ENCODE results near the gene RAB39A. TPM values are rescaled to one million over a fixed set of nuclear protein-coding genes. Genes with fewer than 3 reads are reported as not detected.

RAB39A gene, protein sequence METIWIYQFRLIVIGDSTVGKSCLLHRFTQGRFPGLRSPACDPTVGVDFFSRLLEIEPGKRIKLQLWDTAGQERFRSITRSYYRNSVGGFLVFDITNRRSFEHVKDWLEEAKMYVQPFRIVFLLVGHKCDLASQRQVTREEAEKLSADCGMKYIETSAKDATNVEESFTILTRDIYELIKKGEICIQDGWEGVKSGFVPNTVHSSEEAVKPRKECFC
- total RNA-seq = not detected in 2 replicates

DNA sequence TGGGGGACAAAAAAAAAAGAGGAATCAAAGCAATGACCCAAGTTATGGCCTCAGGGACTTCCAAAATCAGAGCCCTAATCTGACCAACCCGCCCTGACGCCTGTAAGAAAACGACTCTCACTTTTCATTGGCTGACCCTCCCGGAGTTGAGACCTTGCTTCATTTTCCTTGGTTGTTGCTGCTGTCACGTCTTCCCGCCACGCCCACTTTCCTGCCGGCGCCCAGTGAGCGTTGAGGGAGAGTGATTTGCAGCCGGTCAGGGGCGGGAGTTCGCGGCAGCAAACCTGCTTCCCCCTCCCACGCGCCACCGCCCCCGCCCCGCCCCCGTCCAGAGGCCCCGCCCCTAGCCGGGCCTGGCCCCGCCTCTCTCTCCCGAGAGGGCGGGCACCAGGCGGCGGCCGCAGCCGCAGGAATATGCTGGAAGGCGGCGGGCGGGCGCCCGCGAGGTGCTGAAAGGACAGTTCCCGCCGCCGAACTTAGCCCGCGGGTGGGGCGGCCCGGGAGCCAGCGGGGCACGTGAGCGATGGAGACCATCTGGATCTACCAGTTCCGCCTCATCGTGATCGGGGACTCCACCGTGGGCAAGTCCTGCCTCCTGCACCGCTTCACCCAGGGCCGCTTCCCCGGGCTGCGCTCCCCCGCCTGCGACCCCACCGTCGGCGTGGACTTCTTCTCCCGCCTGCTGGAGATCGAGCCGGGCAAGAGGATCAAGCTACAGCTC lies at the start of gene RAB39A:
Gene RAB39A (plus strand): TSS at position 403 of the 721 bp plus-strand sequence. CDS start 121 bp downstream, at position 524.

DNA sequence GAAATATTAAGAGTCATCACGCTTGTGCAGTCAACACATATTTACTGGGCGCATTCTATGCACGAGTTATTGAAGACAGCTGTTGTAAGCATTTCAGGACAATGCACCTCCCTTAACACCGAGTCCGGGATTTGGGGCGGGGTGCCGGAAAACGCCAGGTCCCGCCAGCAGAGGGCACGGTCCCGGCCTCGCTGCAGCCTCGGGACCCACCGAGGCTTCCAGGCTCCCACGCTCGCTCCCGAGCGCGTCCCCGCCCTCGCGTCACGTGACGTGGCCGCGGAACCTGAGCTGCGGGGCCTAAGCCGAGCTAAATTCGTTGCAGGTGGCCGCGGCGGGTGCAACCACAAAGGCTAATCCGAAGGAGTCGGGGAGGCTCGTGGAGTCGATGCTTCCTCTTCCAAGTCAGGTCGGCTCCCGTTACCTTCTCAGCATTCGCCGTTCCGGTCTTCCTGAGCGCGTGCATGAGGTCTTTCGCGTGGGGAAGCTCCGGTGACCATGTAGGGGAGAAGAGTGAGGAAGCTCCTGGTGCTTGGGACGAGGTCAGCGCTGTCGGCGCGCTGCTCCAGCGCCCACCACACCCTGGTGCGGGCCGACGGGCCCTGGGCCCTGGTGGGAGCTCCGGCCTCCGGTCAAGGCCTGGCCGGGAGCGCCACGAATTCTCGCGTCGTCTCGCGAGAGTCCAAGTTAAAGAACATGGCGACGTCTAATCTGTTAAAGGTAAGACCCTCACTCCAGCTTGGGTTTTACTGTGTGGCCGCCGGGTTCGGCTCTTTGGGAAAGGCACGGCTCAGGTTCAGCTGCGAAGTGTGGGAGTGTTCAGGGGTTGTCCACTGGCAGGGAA lies 80.6 kb downstream of the RAB39A start, which contains the start of gene CUL5:
Gene CUL5 (plus strand): TSS at position 243 of the 841 bp plus-strand sequence. CDS start 451 bp downstream, at position 694.

Other genes with a start within 250 kb of the RAB39A start
- gene SLN, start 216.4 kb upstream of the RAB39A start, total RNA-seq = 1.4 TPM in 1 of 2 replicates, not detected in the other
- 58.8 and 67.2 TPM in 2 replicates for gene SLC35F2, start 69.7 kb upstream of the RAB39A start, total RNA-seq
- 27.7 and 36.4 TPM in 2 replicates for gene CUL5, start 80.5 kb downstream of the RAB39A start, total RNA-seq
- 45.4 and 48.7 TPM in 2 replicates for gene ACAT1, start 193.1 kb downstream of the RAB39A start, total RNA-seq

Data from tracheal epithelial cell (primary cell).